Subcutaneous adipose tissue (tissue), 4 donors: ENCODE data around the gene YWHAH. TPM values are rescaled to one million over a fixed set of nuclear protein-coding genes. Genes with fewer than 3 reads are reported as not detected.

Experiments used
- total RNA-seq, 4 donors: library from RNA; depleted of rRNA; stranded (reverse); fragments of >200 nt; gene quantifications; one replicate each; pipeline ENCODE4 v1.1.0, GENCODE V29; 2016
- TF ChIP-seq, protein P1 (sequence below): fragments of 450-650 bp; IDR thresholded peaks from one replicate; pipeline ENCODE4 v1.5.1; 2016; ENCODE audit warnings: low read depth, mild to moderate bottlenecking, control low read depth, antibody characterized with exemption, moderate library complexity

Gene YWHAH
- total RNA-seq, 4 donors from 2014 or later: 47.7 to 99.0 (median 54.0) TPM

GRCh38 chr22:31983911-31984656 is 39.7 kb downstream of the YWHAH start:
- TF ChIP-seq, protein P1, sequence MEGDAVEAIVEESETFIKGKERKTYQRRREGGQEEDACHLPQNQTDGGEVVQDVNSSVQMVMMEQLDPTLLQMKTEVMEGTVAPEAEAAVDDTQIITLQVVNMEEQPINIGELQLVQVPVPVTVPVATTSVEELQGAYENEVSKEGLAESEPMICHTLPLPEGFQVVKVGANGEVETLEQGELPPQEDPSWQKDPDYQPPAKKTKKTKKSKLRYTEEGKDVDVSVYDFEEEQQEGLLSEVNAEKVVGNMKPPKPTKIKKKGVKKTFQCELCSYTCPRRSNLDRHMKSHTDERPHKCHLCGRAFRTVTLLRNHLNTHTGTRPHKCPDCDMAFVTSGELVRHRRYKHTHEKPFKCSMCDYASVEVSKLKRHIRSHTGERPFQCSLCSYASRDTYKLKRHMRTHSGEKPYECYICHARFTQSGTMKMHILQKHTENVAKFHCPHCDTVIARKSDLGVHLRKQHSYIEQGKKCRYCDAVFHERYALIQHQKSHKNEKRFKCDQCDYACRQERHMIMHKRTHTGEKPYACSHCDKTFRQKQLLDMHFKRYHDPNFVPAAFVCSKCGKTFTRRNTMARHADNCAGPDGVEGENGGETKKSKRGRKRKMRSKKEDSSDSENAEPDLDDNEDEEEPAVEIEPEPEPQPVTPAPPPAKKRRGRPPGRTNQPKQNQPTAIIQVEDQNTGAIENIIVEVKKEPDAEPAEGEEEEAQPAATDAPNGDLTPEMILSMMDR: no peak

- TF ChIP-seq, protein P1: no peak
Observed at GRCh38 chr22:31987218-31987617, 42.9 kb downstream of the YWHAH start.

DNA sequence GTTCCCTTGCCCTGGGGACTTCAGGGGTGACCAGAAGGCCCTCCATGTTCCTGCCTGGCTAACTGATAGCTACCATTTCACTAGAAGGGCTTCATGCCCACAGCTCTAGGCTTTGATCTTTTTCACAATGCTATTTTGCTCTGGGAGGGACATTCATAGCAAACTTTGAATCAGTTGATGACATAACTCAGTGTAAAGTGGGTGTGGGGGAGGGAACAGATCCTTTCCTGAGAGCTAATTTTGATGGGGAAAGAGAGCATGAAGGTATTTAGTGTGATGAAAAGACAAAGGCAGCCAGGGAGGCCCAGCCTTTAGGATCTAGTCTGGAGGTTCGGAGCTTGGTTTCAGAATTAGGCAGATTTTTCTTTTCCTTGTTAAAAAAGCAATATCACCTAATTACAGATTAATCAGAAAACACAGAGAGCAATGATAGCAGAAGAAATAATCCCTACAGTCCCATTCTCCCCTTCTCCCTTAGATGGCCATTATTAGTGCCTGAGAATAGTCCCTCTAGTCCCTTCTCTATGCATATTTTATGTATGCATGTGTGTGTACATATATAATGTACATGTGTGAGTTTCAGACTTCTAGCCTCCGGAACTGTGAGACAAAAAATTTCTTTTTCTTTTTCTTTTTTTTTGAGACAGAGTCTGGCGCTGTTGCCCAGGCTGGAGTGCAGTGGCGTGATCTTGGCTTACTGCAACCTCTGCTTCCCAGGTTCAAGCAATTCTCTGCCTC is 46.9 kb downstream of the YWHAH start:
- TF ChIP-seq, protein P1: no peak

GRCh38 chr22:31995046-31995445 is 50.7 kb downstream of the YWHAH start:
- TF ChIP-seq, protein P1: no peak

- TF ChIP-seq, protein P1: no peak
Observed at GRCh38 chr22:31995807-31996206, 51.5 kb downstream of the YWHAH start.

- TF ChIP-seq, protein P1: no peak
Observed at GRCh38 chr22:31998784-31999385, 54.5 kb downstream of the YWHAH start.

DNA sequence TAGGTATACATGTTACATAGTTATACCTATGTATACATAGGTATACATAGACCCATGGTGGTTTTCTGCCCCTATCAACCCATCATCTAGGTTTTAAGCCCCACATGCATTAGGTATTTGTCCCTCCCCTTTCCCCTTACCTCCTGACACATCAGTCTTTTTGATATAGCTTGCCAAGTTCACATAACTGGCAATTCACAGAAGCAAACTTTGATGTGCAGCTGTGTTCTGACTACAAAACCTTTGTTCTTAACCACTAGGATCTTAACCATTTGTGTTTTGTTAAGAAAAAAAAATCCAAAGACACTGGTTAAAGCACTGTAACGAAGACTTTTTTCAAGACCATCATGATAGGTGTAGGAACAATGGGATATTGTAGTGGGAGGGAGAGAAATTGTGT is 55.8 kb downstream of the YWHAH start:
- TF ChIP-seq, protein P1: no peak
